HG03196 (cell line): ENCODE measurements around the gene SLC37A1.

Experiments
- ATAC-seq: cut with Tn5 transposase; IDR thresholded peaks from one replicate; pipeline ENCODE4 v1.9.1; 2021; ENCODE audit not compliant: unreplicated experiment

SLC37A1 gene

GRCh38 chr21:42558846-42559245, 45.2 kb downstream of the SLC37A1 start:
- no peak for ATAC-seq

GRCh38 chr21:42559326-42559725, 45.7 kb downstream of the SLC37A1 start:
- ATAC-seq, result no peak

- no peak for ATAC-seq
Observed at GRCh38 chr21:42560517-42561179, 47.0 kb downstream of the SLC37A1 start.

GRCh38 chr21:42561762-42562650, 48.4 kb downstream of the SLC37A1 start:
- no peak for ATAC-seq

GRCh38 chr21:42562816-42563215, 49.2 kb downstream of the SLC37A1 start:
- ATAC-seq, result no peak

GRCh38 chr21:42563261-42563660, 49.6 kb downstream of the SLC37A1 start:
- ATAC-seq, result no peak

- no peak for ATAC-seq
Observed at GRCh38 chr21:42563686-42564085, 50.0 kb downstream of the SLC37A1 start.

DNA sequence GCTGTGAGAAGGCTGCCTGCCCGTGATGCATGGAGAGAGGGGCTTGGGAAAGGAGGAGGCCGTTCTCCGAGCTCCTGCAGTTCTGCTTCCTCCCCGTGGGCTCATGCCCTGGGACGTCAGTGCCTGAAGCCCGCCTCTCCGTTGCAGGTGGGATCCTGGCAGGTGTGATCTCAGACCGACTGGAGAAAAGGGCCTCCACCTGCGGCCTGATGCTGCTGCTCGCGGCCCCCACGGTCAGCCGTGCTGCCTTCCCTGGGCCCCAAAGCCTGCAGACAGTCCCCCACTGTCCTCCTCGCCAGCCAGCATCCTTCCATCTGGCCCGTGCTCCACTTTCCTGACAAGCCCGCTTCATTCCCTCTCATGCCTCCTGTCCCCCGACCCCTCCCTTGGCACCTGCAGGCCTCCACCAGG, 50.9 kb downstream of the SLC37A1 start:
- ATAC-seq, result no peak

DNA sequence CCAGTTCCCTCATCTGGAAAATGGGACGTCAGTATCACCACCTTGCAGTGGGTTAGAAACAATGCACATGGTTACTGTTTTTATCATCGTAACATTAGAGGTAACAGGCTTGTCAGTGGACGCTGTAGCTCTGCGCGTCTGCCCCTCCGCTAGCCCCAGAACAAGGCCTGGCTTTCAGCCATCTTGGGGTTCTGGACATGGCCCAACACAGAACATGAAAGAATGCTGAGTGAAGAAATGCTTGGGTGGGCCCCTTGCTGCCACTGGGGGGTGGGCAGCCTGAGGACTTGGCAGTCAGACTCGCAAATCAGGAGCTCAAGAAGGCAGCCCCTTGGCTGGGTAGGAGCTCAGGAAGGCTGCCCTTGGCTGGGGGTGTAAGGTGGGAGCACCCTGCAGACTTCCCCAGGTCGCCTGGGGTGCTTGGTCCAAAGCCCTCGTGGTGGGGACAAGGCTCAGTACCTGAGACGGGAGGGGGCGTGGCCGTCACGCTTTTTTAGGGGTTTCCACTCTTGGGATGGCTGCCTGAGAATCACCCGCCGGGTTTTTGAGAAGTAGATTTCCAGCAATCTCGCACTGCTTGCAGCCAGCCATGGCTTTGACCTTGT, 51.7 kb downstream of the SLC37A1 start:
- ATAC-seq, result no peak

GRCh38 chr21:42565886-42566523, 52.4 kb downstream of the SLC37A1 start:
- ATAC-seq, result no peak

DNA sequence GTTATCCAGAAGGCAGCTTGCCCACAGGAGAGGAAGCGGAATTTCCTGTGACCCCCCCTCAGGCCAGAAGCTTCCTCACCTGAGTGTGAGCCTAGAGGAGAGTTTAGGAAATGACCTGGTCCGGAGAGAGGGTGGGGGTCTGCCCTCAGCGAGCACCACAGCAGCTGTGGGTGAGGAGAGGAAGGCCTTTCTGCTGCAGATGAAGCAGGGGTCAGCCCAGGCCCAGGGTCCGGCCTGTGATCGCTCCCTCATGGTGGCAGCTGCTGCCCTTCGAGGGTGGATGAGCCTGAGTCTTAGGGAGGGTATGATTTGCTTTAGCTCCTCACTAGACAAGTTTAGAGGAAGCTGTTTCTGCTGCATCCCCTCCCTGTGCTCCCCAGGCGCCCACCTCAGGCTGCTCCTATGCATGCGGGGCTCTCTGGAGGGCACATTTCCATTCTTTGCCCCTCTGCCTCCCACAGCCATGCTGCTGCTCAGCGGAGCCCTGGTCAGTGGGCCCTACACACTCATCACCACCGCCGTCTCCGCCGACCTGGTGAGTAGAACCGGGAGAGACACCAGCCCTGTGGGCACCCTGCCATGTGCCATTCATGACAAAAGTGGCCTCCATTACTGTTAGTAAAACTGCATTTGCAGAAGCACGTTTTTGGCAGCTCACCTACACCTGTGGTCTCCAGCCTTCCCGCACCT, 53.0 kb downstream of the SLC37A1 start:
- no peak for ATAC-seq

DNA sequence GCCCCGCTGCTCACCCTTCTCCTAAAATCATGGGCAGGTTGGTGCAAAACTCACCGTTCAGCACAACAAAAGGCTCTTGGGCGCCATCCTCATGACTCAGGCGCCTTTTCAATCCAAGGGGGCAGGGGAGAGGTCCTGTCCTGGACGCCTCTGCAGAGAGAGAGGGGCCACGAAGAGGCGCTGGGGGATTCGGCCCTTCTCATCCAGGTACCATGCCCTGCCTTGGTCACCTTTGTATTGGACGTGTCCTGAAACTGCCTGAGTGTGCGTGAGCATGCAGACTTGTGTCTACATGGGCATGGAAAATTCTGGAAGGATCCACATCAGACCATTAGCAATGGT, 53.5 kb downstream of the SLC37A1 start:
- no peak for ATAC-seq

GRCh38 chr21:42567861-42568260, 54.2 kb downstream of the SLC37A1 start:
- no peak for ATAC-seq

GRCh38 chr21:42568376-42568775, 54.7 kb downstream of the SLC37A1 start:
- ATAC-seq, result no peak

GRCh38 chr21:42568866-42569731, 55.4 kb downstream of the SLC37A1 start:
- no peak for ATAC-seq

GRCh38 chr21:42569732-42570301, 56.2 kb downstream of the SLC37A1 start:
- no peak for ATAC-seq

DNA sequence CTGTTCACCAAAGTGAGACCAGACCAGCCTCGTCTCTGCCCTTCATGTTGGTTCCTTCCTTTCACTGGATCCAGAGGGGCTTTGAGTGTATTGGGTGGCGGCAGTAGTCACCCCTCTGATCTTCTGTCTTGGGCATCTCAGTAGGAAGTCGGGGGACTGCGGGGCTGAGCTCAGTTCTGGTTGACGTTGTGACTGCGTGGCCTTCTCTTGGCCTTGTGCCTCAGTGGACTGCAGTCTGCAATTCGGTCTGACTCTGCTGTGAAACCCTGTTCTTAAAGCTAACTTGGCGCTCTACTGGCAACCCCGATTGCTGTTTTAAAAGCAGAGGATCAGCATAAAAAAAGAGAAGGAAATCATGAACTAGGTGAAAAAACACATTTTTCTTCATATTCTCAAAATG, 56.7 kb downstream of the SLC37A1 start:
- no peak for ATAC-seq

GRCh38 chr21:42570841-42571387, 57.3 kb downstream of the SLC37A1 start:
- ATAC-seq, result no peak

DNA sequence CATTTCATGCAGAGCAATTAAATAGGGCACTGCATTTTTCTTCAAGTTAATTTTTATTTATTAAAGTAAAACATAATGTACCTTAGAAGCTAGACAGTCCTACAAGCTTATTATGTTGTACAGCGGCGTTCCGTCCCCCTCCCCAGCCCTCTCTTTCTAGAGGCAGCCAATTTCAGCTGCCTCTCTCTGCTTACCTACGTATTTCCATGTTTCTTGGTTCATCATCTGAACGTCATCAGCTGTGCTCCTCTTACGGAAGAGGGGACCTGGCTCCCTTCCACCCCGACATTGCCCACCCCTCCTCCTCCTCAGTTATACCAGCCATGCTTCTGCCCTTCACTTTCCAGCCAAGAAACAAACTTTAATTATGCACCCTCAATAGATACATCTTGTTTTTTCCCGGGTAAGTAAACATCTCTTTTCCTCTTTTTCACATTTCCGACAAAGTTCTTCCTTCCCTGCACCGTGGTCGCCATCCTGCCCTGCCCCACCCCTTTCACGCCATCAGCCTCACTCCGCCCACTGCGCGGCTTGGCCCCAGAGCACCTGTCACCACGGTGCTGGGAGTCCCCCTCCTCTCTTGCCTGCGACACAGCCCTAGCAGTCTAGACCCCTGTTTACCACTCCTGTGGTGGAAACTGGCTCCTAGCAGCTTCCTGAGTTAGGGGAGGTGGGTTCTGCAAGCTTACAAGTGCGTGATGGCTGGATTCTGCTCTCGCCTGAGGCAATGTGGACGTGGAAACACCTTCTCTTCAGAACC, 57.9 kb downstream of the SLC37A1 start:
- ATAC-seq, result no peak
